Peyer's patch (tissue), 4 donors: ENCODE results near the gene PPP2R2C. TPM values are rescaled to one million over a fixed set of nuclear protein-coding genes. Genes with fewer than 3 reads are reported as not detected.

Experiments used
- DNase-seq, 3 donors: peaks; one replicate each; pipeline ENCODE4 v3.0.0-alpha.2; 2017 to 2019
- H3K27ac ChIP-seq, 4 donors: fragments of 200-600 bp; sonication (generic); one replicate each; pipeline ENCODE4 v1.5.1; 2016 to 2019
- H3K27me3 ChIP-seq, 2 donors: fragments of 200-600 bp; sonication (generic); one replicate each; pipeline ENCODE4 v1.5.1; 2019
- H3K36me3 ChIP-seq, 3 donors: fragments of 200-600 bp; sonication (generic); one replicate each; pipeline ENCODE4 v1.5.1; 2016 to 2019
- H3K4me1 ChIP-seq, 4 donors: fragments of 200-600 bp; sonication (generic); one replicate each; pipeline ENCODE4 v1.5.1; 2016 to 2019
- H3K4me3 ChIP-seq, 4 donors: fragments of 200-600 bp; sonication (generic); 1 replicate in 3 of 4; 2 replicates in 1 of 4; pipeline ENCODE4 v1.5.1; 2016 to 2019; ENCODE audit warnings: mild to moderate bottlenecking in 1 of 4
- H3K9me3 ChIP-seq, 4 donors: fragments of 200-600 bp; sonication (generic); one replicate each; pipeline ENCODE4 v1.5.1; 2016 to 2019; ENCODE audit warnings: mild to moderate bottlenecking in 1 of 4
- CTCF ChIP-seq, 6 experiments: fragments of 450-650 bp in 4 of 6; fragments of 200-600 bp in 2 of 6; sonication (generic) in 1 of 6; IDR thresholded peaks; one replicate each; pipeline ENCODE4 v1.5.1; 2017 to 2019; ENCODE audit warnings: antibody characterized with exemption in 6 of 6, mild to moderate bottlenecking in 3 of 6, moderate library complexity in 1 of 6
- POLR2A ChIP-seq, 2 donors: fragments of 450-650 bp; IDR thresholded peaks; one replicate each; pipeline ENCODE4 v1.5.1; 2017; ENCODE audit warnings: antibody characterized with exemption in 2 of 2, mild to moderate bottlenecking in 2 of 2, moderate library complexity in 2 of 2
- total RNA-seq, 4 donors: library from RNA; depleted of rRNA; stranded (reverse); fragments of >200 nt; gene quantifications; one replicate each; pipeline ENCODE4 v1.1.0, GENCODE V29; 2016

PPP2R2C gene
- total RNA-seq, 4 donors from 2014 or later: 0.27 to 4.1 TPM; not detected in 2

GRCh38 chr4:6470502-6471306 is 1.7 kb downstream of the PPP2R2C start:
- H3K36me3 ChIP-seq: no peaks in the 10 kb centered on the region
- H3K4me3 ChIP-seq: peak overlapping the region in 3 of 4 donors; percentile 31 to 42 (median 37)
- peaks cover 0 to 5% (median 0%) of the 10 kb centered on the region in 4 donors for H3K9me3 ChIP-seq
- no peak overlapping the region for H3K27ac ChIP-seq
- peaks cover 0 to 10% of the 10 kb centered on the region in 2 donors for H3K27me3 ChIP-seq
- TF ChIP-seq POLR2A (IDR thresholded peaks at IDR 0.05) (no peak), CTCF (IDR thresholded peaks at IDR 0.05) (no peak)
- peak in 2 of 3 donors; percentile 44 to 46 for DNase-seq
- peaks cover 0 to 18% (median 0%) of the 10 kb centered on the region in 4 donors for H3K4me1 ChIP-seq

GRCh38 chr4:6469898-6470501 is 2.4 kb downstream of the PPP2R2C start:
- no peak overlapping the region for H3K27ac ChIP-seq

GRCh38 chr4:6469144-6469543 is 3.3 kb downstream of the PPP2R2C start:
- no peak for TF ChIP-seq POLR2A (IDR thresholded peaks at IDR 0.05)
- no peak for TF ChIP-seq CTCF (IDR thresholded peaks at IDR 0.05)
- H3K27ac ChIP-seq: no peak overlapping the region
- H3K4me3 ChIP-seq: no peak overlapping the region
- H3K36me3 ChIP-seq: no peaks in the 10 kb centered on the region
- DNase-seq: no peak
- peaks cover 0 to 18% (median 0%) of the 10 kb centered on the region in 4 donors for H3K4me1 ChIP-seq
- H3K9me3 ChIP-seq: peaks cover 0 to 5% (median 0%) of the 10 kb centered on the region in 4 donors
- peaks cover 0 to 10% of the 10 kb centered on the region in 2 donors for H3K27me3 ChIP-seq

More at GRCh38 chr4:6469898-6470501, 2.4 kb downstream of the PPP2R2C start:
- Histone ChIP-seq H3K36me3 (no peaks in the 10 kb centered on the region), H3K4me1 (peaks cover 0 to 18% (median 0%) of the 10 kb centered on the region in 4 donors), H3K9me3 (peaks cover 0 to 5% (median 0%) of the 10 kb centered on the region in 4 donors), H3K4me3 (peak overlapping the region in 2 of 4 donors; percentile 37 to 42), H3K27me3 (peaks cover 0 to 10% of the 10 kb centered on the region in 2 donors)
- no peak for TF ChIP-seq CTCF (IDR thresholded peaks at IDR 0.05)
- no peak for TF ChIP-seq POLR2A (IDR thresholded peaks at IDR 0.05)
- DNase-seq: peak in 1 of 3 donors; percentile 30

GRCh38 chr4:6468376-6468775 is 4.0 kb downstream of the PPP2R2C start:
- H3K4me3 ChIP-seq: no peak overlapping the region
- H3K9me3 ChIP-seq: peaks cover 0 to 5% (median 0%) of the 10 kb centered on the region in 4 donors
- DNase-seq: peak in 1 of 3 donors; percentile 24
- H3K4me1 ChIP-seq: peaks cover 0 to 18% (median 0%) of the 10 kb centered on the region in 4 donors
- TF ChIP-seq CTCF (IDR thresholded peaks at IDR 0.05): no peak
- no peak overlapping the region for H3K27ac ChIP-seq
- no peaks in the 10 kb centered on the region for H3K36me3 ChIP-seq
- H3K27me3 ChIP-seq: peaks cover 0 to 10% of the 10 kb centered on the region in 2 donors

GRCh38 chr4:6467600-6467999 is 4.8 kb downstream of the PPP2R2C start:
- no peak overlapping the region for H3K27ac ChIP-seq
- TF ChIP-seq POLR2A (IDR thresholded peaks at IDR 0.05): no peak
- no peak for TF ChIP-seq CTCF (IDR thresholded peaks at IDR 0.05)
- H3K4me1 ChIP-seq: peaks cover 0 to 18% (median 0%) of the 10 kb centered on the region in 4 donors
- H3K36me3 ChIP-seq: no peaks in the 10 kb centered on the region
- peaks cover 0 to 5% (median 0%) of the 10 kb centered on the region in 4 donors for H3K9me3 ChIP-seq
- H3K4me3 ChIP-seq: no peak overlapping the region
- DNase-seq: no peak
- H3K27me3 ChIP-seq: peaks cover 0 to 10% of the 10 kb centered on the region in 2 donors
